ENCODE results near the gene AUTS2. TPM values are rescaled to one million over a fixed set of nuclear protein-coding genes. Genes with fewer than 3 reads are reported as not detected.

AUTS2 gene
- total RNA-seq, 1 experiment from 2014 or later, result 2.5 TPM

DNA sequence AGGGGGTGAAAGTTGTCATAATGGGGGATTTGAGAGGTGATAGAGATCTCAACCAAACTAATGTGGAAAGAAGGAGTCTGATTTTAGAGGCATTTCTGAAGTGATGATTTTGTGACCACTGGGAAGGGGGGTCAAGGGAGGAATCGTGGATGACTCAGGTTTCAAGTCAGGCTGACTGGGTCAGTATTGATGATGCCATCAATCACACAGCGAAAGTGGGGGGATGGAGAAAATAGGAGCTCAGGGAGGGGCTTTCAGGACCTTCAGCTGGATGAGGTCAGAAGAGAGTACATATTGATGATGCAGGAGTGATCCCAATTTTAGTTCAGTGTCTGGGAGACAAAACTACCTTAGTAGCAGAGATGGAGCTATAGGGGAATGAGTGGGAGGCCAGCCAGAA lies 852.5 kb downstream of the AUTS2 start:
- ATAC-seq (no peak), DNase-seq (ENCODE audit: low read depth, low spot score) (no peak)
- Histone ChIP-seq H3K4me3 (ENCODE audit: low read depth in 2 of 2, low read length in 2 of 2) (no peak overlapping the region), H3K4me1 (ENCODE audit: control insufficient read depth, insufficient read depth, low read length) (no peaks in the 10 kb centered on the region), H3K9me3 (ENCODE audit: control insufficient read depth, insufficient read depth, low read depth, low read length) (no peaks in the 10 kb centered on the region), H3K27me3 (ENCODE audit: control insufficient read depth, insufficient read depth, low read length) (no peaks in the 10 kb centered on the region), H3K36me3 (ENCODE audit: control insufficient read depth, insufficient read depth, low read length) (no peaks in the 10 kb centered on the region), H3K27ac (ENCODE audit: low read length) (no peak overlapping the region)
- no peak for TF ChIP-seq SIN3A (IDR thresholded peaks at IDR 0.05; ENCODE audit: borderline replicate concordance, insufficient read depth, low read depth, low read length)
- CTCF ChIA-PET, result no interaction called here
- BruUV-seq (replicated peaks), result no TSS peak
- in situ Hi-C loops (cut with HindIII; ENCODE audit: low pct_unique_long_range_greater_than_20kb, low sequenced_read_pairs) (no loop called here), intact Hi-C loops (cut with micrococcal nuclease; ENCODE audit: unreplicated experiment) (no loop called here)
- POLR2A ChIA-PET, result no interaction called here

GRCh38 chr7:70455925-70456324 lies 857.6 kb downstream of the AUTS2 start:
- H3K4me3 ChIP-seq (ENCODE audit: low read depth in 2 of 2, low read length in 2 of 2), result no peak overlapping the region
- POLR2A ChIA-PET, result no interaction called here
- BruUV-seq (replicated peaks), result no TSS peak
- no peaks in the 10 kb centered on the region for H3K9me3 ChIP-seq (ENCODE audit: control insufficient read depth, insufficient read depth, low read depth, low read length)
- no peaks in the 10 kb centered on the region for H3K36me3 ChIP-seq (ENCODE audit: control insufficient read depth, insufficient read depth, low read length)
- H3K27ac ChIP-seq (ENCODE audit: low read length), result no peak overlapping the region
- intact Hi-C loops (cut with micrococcal nuclease; ENCODE audit: unreplicated experiment) (no loop called here), in situ Hi-C loops (cut with HindIII; ENCODE audit: low pct_unique_long_range_greater_than_20kb, low sequenced_read_pairs) (no loop called here)
- DNase-seq (ENCODE audit: low read depth, low spot score), result no peak
- no peaks in the 10 kb centered on the region for H3K27me3 ChIP-seq (ENCODE audit: control insufficient read depth, insufficient read depth, low read length)
- no peak for ATAC-seq
- CTCF ChIA-PET, result no interaction called here
- no peaks in the 10 kb centered on the region for H3K4me1 ChIP-seq (ENCODE audit: control insufficient read depth, insufficient read depth, low read length)
- TF ChIP-seq, protein P1, sequence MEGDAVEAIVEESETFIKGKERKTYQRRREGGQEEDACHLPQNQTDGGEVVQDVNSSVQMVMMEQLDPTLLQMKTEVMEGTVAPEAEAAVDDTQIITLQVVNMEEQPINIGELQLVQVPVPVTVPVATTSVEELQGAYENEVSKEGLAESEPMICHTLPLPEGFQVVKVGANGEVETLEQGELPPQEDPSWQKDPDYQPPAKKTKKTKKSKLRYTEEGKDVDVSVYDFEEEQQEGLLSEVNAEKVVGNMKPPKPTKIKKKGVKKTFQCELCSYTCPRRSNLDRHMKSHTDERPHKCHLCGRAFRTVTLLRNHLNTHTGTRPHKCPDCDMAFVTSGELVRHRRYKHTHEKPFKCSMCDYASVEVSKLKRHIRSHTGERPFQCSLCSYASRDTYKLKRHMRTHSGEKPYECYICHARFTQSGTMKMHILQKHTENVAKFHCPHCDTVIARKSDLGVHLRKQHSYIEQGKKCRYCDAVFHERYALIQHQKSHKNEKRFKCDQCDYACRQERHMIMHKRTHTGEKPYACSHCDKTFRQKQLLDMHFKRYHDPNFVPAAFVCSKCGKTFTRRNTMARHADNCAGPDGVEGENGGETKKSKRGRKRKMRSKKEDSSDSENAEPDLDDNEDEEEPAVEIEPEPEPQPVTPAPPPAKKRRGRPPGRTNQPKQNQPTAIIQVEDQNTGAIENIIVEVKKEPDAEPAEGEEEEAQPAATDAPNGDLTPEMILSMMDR (IDR thresholded peaks at IDR 0.05), result no peak
- TF ChIP-seq POLR2AphosphoS5 (IDR thresholded peaks at IDR 0.05; ENCODE audit: low read depth, low read length) (no peak), REST (IDR thresholded peaks at IDR 0.05; ENCODE audit: insufficient read depth in 1 of 2, low read depth in 2 of 2, low read length in 1 of 2) (no peak), SIN3A (IDR thresholded peaks at IDR 0.05; ENCODE audit: borderline replicate concordance, insufficient read depth, low read depth, low read length) (no peak), TCF7L2 (IDR thresholded peaks at IDR 0.05; ENCODE audit: low read depth, low read length) (no peak)

GRCh38 chr7:70456719-70457118 lies 858.4 kb downstream of the AUTS2 start:
- Histone ChIP-seq H3K36me3 (ENCODE audit: control insufficient read depth, insufficient read depth, low read length) (no peaks in the 10 kb centered on the region), H3K4me1 (ENCODE audit: control insufficient read depth, insufficient read depth, low read length) (no peaks in the 10 kb centered on the region), H3K27me3 (ENCODE audit: control insufficient read depth, insufficient read depth, low read length) (no peaks in the 10 kb centered on the region), H3K27ac (ENCODE audit: low read length) (no peak overlapping the region), H3K4me3 (ENCODE audit: low read depth in 2 of 2, low read length in 2 of 2) (no peak overlapping the region), H3K9me3 (ENCODE audit: control insufficient read depth, insufficient read depth, low read depth, low read length) (no peaks in the 10 kb centered on the region)
- CTCF ChIA-PET, result no interaction called here
- POLR2A ChIA-PET, result no interaction called here
- TF ChIP-seq, protein P1 (IDR thresholded peaks at IDR 0.05), result no peak
- TF ChIP-seq SIN3A (IDR thresholded peaks at IDR 0.05; ENCODE audit: borderline replicate concordance, insufficient read depth, low read depth, low read length) (no peak), POLR2AphosphoS5 (IDR thresholded peaks at IDR 0.05; ENCODE audit: low read depth, low read length) (no peak), TCF7L2 (IDR thresholded peaks at IDR 0.05; ENCODE audit: low read depth, low read length) (no peak), REST (IDR thresholded peaks at IDR 0.05; ENCODE audit: insufficient read depth in 1 of 2, low read depth in 2 of 2, low read length in 1 of 2) (no peak)
- no TSS peak for BruUV-seq (replicated peaks)
- no peak for DNase-seq (ENCODE audit: low read depth, low spot score)
- in situ Hi-C loops (cut with HindIII; ENCODE audit: low pct_unique_long_range_greater_than_20kb, low sequenced_read_pairs), result no loop called here
- no peak for ATAC-seq
- intact Hi-C loops (cut with micrococcal nuclease; ENCODE audit: unreplicated experiment), result no loop called here

Data from Panc1 (cell line).